GM12865 (cell line): ENCODE measurements around the gene LARP4B.

ENCODE experiments used
- DNase-seq: peaks from one replicate; pipeline ENCODE4 v3.0.0; 2010; ENCODE audit warnings: low read depth
- H3K4me3 ChIP-seq: 2 replicates; pipeline ENCODE4 v1.5.1; 2011; ENCODE audit warnings: mild to moderate bottlenecking, low read depth, low read length, control low read depth
- TF ChIP-seq, protein P1 (sequence below): IDR thresholded peaks from 2 replicates; pipeline ENCODE4 v1.5.1; 2011; ENCODE audit warnings: low read length, control low read depth, low read depth, inconsistent platforms; ENCODE audit not compliant: insufficient read depth; ENCODE audit errors: missing control alignments

Gene LARP4B

GRCh38 chr10:818526-819220 lies 112.8 kb downstream of the LARP4B start:
- TF ChIP-seq, protein P1, sequence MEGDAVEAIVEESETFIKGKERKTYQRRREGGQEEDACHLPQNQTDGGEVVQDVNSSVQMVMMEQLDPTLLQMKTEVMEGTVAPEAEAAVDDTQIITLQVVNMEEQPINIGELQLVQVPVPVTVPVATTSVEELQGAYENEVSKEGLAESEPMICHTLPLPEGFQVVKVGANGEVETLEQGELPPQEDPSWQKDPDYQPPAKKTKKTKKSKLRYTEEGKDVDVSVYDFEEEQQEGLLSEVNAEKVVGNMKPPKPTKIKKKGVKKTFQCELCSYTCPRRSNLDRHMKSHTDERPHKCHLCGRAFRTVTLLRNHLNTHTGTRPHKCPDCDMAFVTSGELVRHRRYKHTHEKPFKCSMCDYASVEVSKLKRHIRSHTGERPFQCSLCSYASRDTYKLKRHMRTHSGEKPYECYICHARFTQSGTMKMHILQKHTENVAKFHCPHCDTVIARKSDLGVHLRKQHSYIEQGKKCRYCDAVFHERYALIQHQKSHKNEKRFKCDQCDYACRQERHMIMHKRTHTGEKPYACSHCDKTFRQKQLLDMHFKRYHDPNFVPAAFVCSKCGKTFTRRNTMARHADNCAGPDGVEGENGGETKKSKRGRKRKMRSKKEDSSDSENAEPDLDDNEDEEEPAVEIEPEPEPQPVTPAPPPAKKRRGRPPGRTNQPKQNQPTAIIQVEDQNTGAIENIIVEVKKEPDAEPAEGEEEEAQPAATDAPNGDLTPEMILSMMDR, result no peak
- DNase-seq, result no peak
- no peak overlapping the region for H3K4me3 ChIP-seq

DNA sequence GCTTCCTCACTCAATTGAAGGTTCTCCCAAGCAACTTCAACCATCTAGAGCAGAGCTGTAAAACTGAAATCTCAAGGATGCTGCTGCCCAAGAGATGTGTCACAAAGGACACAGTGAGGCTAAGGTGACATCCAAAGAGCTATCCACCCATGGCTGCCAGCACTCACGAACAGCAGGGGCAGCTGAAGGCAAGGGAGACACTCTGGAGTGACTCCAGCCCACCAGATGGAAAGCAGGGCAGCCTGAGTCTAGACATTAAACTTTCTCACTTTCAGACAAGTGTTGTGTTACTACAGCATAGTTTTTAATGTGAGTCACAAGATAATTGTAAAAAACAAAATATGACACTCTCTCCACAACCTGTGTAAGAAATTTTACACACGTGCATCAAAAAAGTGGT lies 113.5 kb downstream of the LARP4B start:
- DNase-seq, result no peak
- H3K4me3 ChIP-seq, result no peak overlapping the region
- TF ChIP-seq, protein P1, result no peak

DNA sequence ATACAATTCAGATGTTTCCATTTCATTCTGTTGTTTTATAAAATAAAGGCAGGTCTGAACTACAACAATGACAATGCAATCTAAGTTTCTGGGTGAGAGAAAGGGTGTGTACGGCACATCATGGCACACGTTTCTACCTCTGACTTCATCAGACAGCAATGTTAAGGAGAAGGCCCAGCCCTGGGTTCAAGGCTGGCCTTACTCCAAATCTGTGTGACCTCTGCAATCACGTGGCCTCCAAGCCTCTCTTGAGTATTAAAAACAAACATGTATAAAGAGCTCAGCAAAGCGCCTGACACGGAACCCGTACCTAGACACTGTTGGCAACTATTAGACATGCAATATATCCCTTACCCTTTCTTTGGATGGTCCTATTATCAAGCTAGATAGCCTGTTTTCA lies 114.1 kb downstream of the LARP4B start:
- DNase-seq, result no peak
- TF ChIP-seq, protein P1, result no peak

GRCh38 chr10:816958-817357 lies 114.5 kb downstream of the LARP4B start:
- TF ChIP-seq, protein P1, result no peak
- no peak for DNase-seq
- no peak overlapping the region for H3K4me3 ChIP-seq

More for the DNA sequence above, 114.1 kb downstream of the LARP4B start:
- no peak overlapping the region for H3K4me3 ChIP-seq

DNA sequence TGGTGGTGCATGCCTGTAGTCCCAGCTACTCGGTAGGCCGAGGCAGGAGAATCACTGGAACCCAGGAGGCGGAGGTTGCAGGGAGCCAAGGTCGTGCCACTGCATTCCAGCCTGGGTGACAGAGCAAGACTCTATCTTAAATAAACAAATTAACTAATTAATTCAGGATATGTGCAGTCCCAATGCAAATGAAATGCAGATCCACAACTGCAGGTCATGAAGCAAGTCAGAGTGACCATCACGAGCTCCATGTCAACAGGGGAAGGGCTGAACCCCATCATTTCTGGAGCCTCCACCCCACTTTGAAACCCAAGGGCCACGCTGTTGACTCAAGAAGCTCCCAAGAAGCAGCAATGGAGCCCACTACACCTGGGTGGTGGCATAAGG lies 115.4 kb downstream of the LARP4B start:
- no peak for DNase-seq
- TF ChIP-seq, protein P1, result no peak
- no peak overlapping the region for H3K4me3 ChIP-seq

DNA sequence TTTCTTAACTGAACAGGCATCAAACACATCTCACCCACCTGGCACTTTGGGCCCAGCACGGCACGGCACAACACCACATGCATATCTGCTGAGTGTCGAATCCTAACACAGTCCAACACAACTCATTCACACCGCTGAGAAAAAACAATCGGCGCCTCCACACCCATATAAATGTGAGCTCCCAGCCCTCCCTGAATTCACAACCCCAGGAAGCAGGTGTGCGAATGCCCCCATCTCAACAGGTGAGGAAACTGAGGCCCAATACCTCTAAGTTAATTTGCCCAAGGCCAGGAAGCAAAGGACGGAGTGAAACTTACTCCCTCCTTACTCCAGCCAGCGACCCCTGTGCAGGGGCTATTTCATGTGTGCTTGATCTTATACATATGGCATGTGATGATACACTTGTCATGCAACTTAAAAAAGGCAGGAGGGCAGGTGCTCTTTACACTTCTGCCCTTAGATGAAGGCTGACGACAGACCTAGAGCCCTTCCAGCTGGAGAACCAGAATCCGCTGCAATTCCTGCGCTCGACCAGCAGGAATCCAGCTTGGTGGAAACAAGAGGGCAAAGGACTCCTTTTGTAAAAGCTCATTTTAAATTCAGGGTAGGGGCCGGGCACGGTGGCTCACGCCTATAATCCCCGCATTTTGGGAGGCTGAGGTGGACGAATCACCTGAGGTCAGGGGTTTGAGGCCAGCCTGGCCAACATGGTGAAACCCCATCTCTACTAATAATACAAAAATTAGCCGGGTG lies 116.0 kb downstream of the LARP4B start:
- no peak for DNase-seq
- TF ChIP-seq, protein P1, result no peak
- no peak overlapping the region for H3K4me3 ChIP-seq
